GM21619 (cell line): ENCODE results near the gene CAPN10.

ENCODE experiments used
- ATAC-seq: cut with Tn5 transposase; IDR thresholded peaks from one replicate; pipeline ENCODE4 v1.9.1; 2021; ENCODE audit not compliant: unreplicated experiment

Gene CAPN10

GRCh38 chr2:240622531-240623235, 36.1 kb downstream of the CAPN10 start:
- no peak for ATAC-seq

GRCh38 chr2:240623531-240624010, 37.0 kb downstream of the CAPN10 start:
- no peak for ATAC-seq

- no peak for ATAC-seq
These were observed 37.7 kb downstream of the CAPN10 start for GRCh38 chr2:240624011-240624949.

- ATAC-seq: peak; percentile 25
These were observed 38.6 kb downstream of the CAPN10 start, which contains the start of gene GPR35 for GRCh38 chr2:240624950-240625621. Gene GPR35, plus strand, starts transcription at chr2:240625480. Its CDS starts 4,473 bp downstream, at chr2:240629953.

GRCh38 chr2:240626531-240627300, 40.2 kb downstream of the CAPN10 start:
- ATAC-seq: no peak

- ATAC-seq: no peak
These were observed 41.4 kb downstream of the CAPN10 start for GRCh38 chr2:240627736-240628506.

GRCh38 chr2:240628507-240628807, 41.9 kb downstream of the CAPN10 start:
- no peak for ATAC-seq

GRCh38 chr2:240628808-240629618, 42.5 kb downstream of the CAPN10 start:
- no peak for ATAC-seq

GRCh38 chr2:240629619-240629967, 43.1 kb downstream of the CAPN10 start:
- no peak for ATAC-seq

- ATAC-seq: no peak
These were observed 43.6 kb downstream of the CAPN10 start for GRCh38 chr2:240629968-240630770.

- ATAC-seq: no peak
These were observed 44.4 kb downstream of the CAPN10 start for GRCh38 chr2:240630771-240631547.

GRCh38 chr2:240631548-240632305, 45.2 kb downstream of the CAPN10 start:
- ATAC-seq: no peak

GRCh38 chr2:240632306-240632721, 45.8 kb downstream of the CAPN10 start:
- no peak for ATAC-seq

GRCh38 chr2:240635121-240635997, 48.8 kb downstream of the CAPN10 start:
- no peak for ATAC-seq

- ATAC-seq: no peak
These were observed 49.5 kb downstream of the CAPN10 start for GRCh38 chr2:240635998-240636547.
